Measurements from ENCODE around the gene ZNF488.
A peak's percentile ranks its signal among the peaks of the same experiment; 100 is the strongest.

The ZNF488 gene

DNA sequence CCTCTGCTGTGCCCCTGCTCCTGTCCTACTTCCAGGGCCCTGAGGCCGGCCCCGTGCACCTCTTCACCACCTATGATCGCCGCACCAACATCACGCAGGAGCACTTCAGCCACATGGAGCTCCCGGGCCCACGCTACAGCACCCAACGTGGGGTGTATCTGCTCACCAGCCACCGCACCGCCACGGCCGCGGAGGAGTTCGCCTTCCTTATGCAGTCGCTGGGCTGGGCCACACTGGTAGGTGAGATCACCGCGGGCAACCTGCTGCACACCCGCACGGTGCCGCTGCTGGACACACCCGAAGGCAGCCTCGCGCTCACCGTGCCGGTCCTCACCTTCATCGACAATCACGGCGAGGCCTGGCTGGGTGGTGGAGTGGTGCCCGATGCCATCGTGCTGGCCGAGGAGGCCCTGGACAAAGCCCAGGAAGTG is 34.1 kb downstream of the ZNF488 start:
- no peak for DNase-seq (ENCODE audit: low read depth in 2 of 2)

DNA sequence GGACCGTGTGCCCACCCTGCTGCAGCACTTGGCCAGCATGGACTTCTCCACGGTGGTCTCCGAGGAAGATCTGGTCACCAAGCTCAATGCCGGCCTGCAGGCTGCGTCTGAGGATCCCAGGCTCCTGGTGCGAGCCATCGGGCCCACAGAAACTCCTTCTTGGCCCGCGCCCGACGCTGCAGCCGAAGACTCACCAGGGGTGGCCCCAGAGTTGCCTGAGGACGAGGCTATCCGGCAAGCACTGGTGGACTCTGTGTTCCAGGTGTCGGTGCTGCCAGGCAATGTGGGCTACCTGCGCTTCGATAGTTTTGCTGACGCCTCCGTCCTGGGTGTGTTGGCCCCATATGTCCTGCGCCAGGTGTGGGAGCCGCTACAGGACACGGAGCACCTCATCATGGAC is 34.6 kb downstream of the ZNF488 start:
- no peak for DNase-seq (ENCODE audit: low read depth in 2 of 2)

DNA sequence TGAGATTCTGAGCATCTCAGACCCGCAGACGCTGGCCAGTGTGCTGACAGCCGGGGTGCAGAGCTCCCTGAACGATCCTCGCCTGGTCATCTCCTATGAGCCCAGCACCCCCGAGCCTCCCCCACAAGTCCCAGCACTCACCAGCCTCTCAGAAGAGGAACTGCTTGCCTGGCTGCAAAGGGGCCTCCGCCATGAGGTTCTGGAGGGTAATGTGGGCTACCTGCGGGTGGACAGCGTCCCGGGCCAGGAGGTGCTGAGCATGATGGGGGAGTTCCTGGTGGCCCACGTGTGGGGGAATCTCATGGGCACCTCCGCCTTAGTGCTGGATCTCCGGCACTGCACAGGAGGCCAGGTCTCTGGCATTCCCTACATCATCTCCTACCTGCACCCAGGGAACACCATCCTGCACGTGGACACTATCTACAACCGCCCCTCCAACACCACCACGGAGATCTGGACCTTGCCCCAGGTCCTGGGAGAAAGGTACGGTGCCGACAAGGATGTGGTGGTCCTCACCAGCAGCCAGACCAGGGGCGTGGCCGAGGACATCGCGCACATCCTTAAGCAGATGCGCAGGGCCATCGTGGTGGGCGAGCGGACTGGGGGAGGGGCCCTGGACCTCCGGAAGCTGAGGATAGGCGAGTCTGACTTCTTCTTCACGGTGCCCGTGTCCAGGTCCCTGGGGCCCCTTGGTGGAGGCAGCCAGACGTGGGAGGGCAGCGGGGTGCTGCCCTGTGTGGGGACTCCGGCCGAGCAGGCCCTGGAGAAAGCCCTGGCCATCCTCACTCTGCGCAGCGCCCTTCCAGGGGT is 35.2 kb downstream of the ZNF488 start:
- no peak for DNase-seq (ENCODE audit: low read depth in 2 of 2)

DNA sequence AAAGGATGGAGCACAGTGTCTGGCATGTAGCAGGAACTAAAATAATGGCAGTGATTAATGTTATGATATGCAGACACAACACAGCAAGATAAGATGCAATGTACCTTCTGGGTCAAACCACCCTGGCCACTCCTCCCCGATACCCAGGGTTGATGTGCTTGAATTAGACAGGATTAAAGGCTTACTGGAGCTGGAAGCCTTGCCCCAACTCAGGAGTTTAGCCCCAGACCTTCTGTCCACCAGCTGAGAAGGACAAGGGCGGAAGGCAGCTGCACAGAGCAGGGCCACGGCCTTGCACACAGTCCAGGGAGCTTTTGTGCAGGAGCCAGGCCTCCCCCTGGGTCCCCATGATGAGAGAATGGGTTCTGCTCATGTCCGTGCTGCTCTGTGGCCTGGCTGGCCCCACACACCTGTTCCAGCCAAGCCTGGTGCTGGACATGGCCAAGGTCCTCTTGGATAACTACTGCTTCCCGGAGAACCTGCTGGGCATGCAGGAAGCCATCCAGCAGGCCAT is 35.9 kb downstream of the ZNF488 start, which contains the start of gene RBP3:
RBP3 (plus strand) TSS at position 226 of the 514 bp plus-strand sequence; CDS start at position 348, 122 bp downstream.
- no peak for DNase-seq (ENCODE audit: low read depth in 2 of 2)

DNA sequence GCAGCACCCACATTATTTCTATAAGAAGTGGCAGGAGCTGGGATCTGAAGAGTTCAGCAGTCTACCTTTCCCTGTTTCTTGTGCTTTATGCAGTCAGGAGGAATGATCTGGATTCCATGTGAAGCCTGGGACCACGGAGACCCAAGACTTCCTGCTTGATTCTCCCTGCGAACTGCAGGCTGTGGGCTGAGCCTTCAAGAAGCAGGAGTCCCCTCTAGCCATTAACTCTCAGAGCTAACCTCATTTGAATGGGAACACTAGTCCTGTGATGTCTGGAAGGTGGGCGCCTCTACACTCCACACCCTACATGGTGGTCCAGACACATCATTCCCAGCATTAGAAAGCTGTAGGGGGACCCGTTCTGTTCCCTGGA is 36.8 kb downstream of the ZNF488 start:
- no peak for DNase-seq (ENCODE audit: low read depth in 2 of 2)

DNA sequence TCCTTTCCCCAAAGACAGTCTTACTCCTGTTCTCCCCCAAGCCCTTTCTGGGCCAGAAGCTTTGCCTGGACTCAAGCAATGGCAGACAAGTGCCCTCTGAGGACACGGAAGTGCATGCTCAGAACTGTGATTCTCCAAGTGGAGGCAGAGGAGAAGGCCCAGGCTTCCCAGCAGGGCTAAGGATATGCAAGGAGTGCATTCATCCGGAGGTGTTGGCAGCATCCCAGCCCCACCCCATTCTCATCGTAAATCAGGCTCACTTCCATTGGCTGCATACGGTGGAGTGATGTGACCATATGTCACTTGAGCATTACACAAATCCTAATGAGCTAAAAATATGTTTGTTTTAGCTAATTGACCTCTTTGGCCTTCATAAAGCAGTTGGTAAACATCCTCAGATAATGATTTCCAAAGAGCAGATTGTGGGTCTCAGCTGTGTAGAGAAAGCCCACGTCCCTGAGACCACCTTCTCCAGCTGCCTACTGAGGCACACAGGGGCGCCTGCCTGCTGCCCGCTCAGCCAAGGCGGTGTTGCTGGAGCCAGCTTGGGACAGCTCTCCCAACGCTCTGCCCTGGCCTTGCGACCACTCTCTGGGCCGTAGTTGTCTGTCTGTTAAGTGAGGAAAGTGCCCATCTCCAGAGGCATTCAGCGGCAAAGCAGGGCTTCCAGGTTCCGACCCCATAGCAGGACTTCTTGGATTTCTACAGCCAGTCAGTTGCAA is 37.4 kb downstream of the ZNF488 start:
- DNase-seq (ENCODE audit: low read depth in 2 of 2): no peak

DNA sequence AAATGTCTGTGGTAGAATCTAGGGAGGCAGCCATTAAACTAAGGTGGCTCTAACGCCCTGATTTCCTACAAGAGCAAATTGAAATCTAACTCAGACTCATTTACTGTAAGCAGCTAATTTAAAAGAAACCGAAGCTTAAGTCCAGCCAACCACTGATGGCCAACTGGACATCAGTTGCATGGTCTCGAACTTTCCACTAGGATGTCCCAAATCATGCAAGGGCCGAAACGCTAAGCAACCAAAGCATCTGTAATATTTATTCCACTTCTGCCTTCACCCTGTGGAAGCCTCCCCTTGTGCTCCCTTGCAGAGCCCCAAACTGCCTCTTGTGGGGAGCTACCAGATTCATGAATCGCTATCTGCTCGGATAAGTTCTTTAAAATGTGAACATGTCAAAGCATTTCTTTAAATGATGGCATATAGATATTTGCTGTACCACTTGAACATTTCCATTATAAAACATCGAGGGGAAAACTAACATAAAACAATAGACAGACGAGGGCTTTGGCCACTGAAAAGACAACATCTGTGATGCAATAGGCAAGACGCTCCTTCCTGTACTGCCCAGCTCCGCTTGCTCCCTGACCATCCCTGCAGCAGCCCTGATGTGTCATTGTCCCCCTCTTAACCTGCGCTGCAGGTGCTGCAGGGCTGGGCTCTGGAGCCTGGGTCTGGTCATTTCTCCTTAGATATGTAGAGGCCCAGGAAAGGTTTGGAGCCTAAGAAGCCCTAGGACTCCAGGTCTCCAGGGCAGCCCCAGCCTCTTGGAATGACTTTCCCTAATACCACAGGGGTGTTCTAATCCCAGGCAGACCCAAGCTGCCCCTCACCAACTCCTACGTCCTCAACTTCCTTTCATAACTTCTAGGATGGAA is 38.9 kb downstream of the ZNF488 start:
- no peak for DNase-seq (ENCODE audit: low read depth in 2 of 2)

DNA sequence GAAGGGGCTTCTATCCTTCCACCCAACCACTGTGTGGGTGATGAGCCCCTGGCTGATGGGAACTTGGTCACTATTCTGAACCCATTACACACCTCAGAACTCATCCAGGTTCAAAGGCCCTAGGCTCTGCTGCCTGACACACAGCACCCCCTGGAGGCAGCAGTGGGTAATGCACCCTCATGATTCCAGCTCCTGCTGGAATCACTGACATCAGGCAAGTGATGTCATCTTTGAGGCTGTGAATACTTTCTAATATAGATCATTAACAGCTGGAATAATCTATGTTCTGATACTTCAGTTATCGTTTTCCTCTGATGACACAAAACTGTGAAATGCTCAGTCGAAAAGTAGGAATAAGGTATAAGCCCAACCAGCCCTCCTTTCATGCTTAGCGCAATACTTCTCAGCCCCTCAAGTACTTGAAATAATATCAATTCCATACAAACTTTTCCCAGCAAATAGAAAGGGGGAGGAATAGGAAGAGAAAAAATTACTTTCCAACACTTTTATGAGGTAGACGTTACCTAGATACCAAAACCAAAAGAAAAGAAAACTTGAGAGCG is 43.4 kb downstream of the ZNF488 start:
- peak; percentile 14 to 20 for DNase-seq (ENCODE audit: low read depth in 2 of 2)

DNA sequence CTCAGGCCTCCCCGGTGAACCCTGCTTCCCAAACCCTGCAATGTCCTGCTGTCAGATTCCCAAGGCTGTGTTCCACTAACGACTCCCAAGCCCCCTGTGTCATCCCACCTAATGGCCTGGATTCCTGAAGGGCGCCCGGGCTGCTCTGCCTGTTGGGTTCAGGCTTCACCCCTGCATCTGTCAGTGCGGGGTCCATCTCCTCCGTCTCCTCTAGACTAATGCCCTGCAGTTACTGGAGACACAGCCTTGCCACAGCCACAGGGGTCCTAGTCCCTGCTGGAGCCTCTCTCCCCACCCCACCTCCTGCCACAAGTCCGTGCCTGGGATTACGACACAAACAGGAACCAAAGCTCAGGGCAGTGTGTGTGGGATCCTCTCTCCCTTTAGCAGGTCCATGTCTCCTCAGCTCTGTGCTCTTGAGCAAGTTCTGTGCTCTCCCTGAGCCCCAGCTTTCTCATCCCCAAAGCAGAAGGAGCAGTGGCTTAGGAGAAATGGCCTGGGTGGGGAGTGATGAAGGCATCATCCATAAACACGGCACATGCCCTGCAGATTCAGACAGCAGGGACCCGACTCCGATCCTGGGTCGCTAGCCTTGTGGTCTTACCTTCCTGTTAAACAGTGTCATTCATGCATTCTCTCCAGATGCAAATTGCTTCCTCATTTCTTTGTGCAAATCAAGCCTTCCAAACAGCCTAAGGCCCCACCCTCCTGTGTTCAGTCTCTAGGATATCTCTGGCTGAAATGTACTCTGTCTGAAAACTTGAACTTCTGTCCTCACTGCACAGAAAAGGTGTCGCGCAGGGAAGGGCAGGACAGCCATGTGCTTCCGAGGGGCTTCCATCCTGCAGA is 44.1 kb downstream of the ZNF488 start:
- no peak for DNase-seq (ENCODE audit: low read depth in 2 of 2)

DNA sequence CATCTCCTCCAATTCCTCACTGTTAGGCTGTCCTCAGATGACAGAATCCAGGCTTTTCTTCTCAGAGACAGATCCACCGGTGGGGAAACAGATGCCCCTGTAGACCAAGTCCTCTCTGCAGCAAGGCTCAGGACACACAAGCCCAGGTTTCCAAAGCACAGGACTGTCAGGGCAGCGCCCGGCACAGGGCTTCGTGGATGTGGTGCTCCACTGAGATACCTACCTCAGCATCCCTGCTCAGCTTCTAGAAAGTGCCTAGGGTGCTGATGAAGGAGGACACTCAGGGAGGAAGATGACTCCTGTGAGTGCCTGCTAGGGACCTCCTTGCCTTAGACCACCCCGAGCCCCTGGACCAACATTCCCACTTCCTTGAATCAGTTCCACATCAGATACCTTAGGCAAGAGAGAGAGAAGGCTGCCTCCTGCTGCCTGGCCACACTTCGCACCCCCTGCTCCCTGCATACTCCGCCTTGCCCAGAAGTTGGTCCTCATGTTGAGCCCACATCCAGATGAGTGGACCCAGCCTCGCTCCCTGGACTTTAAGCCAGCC is 44.8 kb downstream of the ZNF488 start:
- DNase-seq (ENCODE audit: low read depth in 2 of 2): no peak

DNA sequence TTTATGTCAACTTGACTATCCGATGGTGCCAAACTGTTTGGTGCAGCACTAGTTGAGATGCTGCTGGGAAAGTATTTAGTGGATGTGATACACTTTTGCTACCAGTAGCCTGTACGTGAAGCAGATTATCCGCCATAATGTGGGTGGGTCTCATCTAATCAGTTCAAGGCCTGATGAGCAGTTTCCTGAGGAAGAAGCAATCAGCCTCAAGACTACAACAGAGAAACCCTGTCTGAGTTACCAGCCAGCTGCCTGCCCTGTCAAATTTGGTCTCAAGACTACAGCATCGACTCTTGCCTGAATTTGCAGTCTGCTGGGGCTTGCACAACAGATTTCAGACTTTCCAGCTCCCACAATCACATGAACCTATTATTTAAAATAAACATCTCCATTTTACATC is 46.8 kb downstream of the ZNF488 start:
- no peak for DNase-seq (ENCODE audit: low read depth in 2 of 2)

DNA sequence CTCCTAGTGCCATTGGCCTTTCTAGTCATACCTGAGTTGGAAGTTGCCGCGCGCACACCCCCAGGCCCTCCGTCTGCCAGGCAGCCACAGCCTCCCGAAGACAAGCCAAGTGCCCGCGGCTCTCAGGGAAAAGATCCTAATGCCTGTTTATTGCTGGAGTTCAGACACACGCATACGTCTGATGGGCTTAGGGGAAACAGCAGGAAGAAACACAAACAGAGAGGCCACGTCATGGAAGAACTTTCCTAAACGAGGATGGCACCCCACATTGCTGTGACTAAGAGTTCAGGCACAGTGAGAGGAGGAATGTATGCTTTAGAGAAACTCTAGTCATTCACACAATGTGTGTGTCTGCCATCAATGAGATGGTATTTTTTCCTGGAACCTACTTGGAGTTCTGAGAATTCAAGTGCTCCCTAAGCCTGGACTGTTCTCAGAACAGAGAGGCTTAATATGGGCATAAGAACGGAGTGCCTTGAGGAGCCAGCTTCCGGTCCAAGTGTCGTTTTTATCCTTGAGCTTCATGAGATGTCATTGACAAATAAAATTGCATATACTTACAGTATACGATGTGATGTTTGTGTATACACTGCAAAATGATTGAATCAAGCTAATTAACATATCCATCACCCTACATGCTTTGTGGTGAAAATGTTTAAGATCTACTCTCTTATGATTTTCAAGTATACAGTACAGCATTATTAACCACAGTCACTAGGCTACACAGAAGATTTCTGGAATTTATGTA is 47.5 kb downstream of the ZNF488 start:
- DNase-seq (ENCODE audit: low read depth in 2 of 2): no peak

DNA sequence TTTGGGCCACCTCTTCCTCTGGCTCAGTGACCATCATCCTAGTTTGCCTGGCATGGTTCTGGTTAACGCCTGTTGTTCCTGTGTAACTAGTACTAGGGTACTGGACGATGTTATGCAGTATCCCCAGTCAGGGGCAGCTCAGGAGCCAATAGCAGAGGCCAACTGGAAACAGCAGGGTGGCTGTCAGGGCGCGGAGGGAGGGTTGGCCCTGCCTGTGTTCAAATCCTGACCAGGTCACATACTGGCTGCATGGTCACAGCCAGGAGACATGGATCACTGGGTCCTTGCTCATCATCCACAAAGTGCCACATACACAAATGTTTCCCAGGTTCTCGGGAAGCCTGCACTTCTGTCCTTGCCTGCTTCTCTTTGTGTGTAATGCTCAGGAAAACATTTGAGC is 48.2 kb downstream of the ZNF488 start:
- DNase-seq (ENCODE audit: low read depth in 2 of 2): no peak

DNA sequence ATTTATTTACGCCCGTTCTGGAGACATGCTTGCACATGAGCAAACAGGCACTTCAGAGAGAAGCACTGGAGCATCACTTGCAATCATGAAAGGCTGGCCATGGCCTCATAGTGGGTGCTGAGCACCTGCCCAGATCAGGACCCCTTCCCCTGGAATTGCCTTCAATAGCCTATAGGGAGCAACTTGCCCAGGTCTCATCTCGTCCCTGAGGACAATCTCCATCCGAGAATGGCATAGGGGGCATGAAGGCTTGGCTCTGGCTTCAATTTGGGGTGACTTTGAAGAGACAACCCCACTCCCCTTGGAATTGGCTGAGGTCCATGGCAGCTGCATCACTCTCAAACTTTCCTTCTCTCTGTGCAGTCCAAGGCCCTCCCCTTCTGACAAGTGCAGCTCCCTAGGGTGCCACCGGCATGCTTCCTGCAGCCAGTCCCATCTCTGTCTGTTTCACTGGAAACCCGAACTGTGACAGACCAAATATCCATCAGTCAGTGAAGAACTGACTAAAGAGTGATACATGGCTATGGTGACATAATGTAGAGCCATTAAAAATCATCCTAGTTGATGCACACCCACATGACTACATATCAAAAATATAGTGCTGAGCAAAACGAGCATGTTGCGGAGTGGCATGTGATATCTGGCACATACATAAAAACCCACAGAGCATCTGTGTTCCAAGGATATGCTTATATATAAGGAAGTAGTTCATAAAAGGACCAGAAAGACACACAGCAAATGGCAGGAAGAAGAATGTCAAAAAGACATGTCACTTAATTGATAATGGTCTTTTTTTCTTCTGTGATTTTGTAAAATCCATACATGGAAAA is 49.4 kb downstream of the ZNF488 start:
- no peak for DNase-seq (ENCODE audit: low read depth in 2 of 2)

DNA sequence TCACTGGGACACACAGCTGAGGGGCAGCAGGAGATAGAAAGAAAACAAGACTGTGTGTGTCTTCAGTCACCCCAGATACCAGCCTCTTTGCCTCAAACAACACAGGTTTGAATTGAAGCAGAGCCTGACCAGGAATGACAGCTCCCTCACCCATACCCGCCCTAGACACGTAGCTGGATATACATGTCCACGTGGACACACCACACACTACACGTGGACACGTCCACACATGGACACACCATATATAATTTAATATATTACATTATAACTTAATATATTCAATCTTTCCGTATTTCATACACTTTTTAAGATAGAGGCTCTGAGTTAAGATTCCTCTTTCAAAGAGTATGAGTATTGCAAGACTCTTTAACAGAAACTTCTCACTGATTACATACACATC is 50.6 kb downstream of the ZNF488 start:
- DNase-seq (ENCODE audit: low read depth in 2 of 2): no peak

DNA sequence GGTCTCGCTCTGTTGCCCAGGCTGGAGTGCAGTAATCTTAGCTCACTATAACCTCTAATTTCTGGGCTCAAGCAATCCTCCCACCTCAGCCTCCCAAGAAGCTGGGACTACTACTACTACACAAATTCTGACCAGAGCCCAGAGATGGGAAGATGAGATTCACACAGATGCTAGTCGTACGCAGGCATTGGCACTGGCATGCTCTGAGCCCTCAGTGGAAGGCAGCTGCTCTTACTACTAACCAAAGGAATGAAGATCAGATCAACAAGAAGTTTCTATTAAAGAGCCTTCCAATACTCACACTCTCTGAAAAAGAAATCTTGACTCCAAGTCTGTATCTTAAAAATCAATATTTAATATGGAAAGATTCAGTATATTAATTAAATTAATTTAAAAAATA is 51.1 kb downstream of the ZNF488 start:
- no peak for DNase-seq (ENCODE audit: low read depth in 2 of 2)

DNA sequence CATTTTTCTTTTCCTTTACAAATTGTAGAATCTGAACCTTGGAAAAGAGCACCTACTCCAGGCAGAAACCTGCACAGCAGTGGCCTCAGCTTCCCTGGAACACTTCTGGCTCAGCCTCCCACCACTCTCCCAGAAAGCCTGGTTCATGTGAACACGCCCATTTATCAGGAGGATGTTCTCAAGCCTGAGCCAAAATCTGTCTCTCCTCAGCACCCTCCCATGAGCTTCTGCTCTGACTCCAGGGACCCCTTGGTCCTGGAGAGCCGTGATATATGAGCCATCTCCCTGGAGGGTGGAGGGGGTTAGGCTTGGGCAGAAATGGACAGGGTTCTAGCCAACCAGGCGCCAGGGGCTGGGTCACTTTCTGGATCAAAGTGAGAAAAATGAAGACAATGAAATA is 51.7 kb downstream of the ZNF488 start:
- no peak for DNase-seq (ENCODE audit: low read depth in 2 of 2)

DNA sequence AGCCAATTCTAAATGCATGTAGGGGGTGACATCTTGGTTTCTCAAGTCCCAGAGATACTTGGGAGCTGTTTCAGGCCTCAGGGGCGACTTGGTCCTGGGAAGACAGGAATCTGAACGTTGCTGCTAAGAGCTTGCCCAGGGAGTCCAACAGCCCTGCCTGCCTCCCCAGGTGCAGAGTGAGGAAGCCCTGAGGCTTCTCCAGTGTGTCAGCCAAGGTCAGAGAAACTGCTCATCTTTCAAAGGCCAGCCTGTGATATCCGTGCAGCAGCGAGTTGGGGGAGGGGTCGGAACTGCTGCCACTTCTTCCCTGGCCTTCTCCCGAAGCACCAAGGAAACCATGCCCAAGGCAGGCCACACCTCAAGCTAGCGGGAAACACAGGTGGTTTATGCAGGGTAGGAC is 52.1 kb downstream of the ZNF488 start:
- DNase-seq (ENCODE audit: low read depth in 2 of 2): no peak

DNA sequence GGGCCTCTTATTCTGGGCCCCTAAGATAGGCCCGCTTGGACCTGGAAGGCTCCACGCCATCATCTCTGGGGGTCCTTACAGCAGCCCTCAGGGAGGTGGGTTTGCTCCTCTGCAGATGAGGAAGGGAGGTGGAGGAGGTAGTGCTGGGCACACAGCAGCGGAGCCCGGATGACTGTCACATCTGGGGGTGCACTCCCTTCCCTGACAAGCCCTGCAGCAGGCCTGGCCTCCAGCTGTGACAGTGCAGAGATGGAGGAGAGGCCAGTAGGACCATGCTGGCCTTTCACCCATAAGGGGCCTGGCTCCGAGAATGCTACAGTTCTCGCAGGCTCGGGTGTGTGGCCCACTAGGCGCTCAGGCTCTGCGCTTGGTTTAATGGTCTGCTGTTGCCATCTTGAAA is 52.6 kb downstream of the ZNF488 start:
- no peak for DNase-seq (ENCODE audit: low read depth in 2 of 2)

Data from stimulated activated CD8-positive, alpha-beta memory T cell treated with anti-CD3 and anti-CD28 coated beads, Interleukin-15, amount 100 ng/mL, for 4 hours (primary cell).